Measurements from ENCODE around the gene MBD1.
"Not testable (repeated sequence)": the region's sequence is repeated elsewhere in the genome, so short reads cannot be mapped to it uniquely, and the experiment has no call there.

MBD1 gene

GRCh38 chr18:50281295-50281971, at the start of gene MBD1:
Gene MBD1, minus strand, starts transcription at chr18:50281523. Its CDS starts 1,531 bp downstream, at chr18:50279992.
- peak; percentile 97 for DNase-seq

DNA sequence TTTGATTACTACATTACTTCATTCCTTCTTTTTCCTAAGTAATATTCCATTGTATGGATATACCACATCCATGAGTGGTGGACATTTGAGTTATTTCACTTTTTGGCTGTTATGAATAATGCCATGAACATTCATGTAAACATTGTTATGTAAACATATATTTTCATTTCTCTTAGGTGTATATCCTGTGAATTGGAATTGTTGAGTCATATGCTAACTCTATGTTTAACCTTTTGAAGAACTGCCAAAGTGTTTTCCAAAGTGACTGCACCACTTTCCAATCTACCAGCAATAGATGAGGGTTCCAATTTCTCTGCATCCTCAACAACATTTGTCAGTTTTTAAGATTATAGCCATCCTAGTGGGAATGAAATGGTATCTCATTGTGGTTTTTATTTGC, 48.9 kb upstream of the MBD1 start:
- DNase-seq, result no peak

DNA sequence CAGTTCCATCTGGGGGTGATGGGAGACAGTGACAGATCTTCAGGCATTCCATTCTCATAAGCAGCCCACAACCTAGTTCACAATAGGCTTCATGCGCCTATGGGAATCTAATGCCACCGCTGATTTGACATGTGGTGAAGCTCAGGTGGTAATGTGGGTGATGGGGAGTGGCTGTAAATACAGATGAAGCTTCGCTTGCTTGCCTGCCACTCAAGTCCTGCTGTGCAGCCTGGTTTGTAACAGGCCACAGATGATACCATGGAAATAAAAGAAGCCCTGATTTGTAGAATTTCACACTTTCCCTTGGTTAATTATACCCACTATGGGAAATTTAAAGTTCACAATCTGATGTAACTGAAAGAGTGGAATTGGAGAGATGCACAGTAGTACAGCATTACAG, 46.7 kb upstream of the MBD1 start:
- no peak for DNase-seq

DNA sequence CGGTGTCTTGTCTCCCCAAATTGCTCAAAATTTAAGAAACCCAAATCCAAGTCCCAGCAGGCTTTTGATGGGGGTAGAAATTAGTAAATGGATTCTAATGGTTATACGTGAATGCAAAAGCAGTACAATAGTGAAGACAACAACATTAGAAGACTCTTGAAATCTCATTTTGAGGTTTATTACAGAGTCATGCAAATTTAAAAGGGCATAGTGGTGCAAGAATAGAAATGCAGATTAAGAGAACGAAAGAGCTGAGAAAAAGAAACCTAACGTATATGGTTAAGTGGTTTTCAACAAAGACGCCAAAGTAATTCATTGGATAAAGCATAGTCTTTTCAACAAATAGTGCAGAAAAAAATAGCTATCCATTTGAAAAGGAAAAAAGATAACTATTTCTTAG, 39.4 kb upstream of the MBD1 start:
- no peak for DNase-seq

GRCh38 chr18:50315100-50315871, 34.0 kb upstream of the MBD1 start:
- no peak for DNase-seq

- no peak for DNase-seq
Measured at GRCh38 chr18:50313873-50314460, 32.6 kb upstream of the MBD1 start.

GRCh38 chr18:50313031-50313607, 31.8 kb upstream of the MBD1 start:
- DNase-seq, result no peak

- DNase-seq, result no peak
Measured at GRCh38 chr18:50312296-50313030, 31.1 kb upstream of the MBD1 start.

DNA sequence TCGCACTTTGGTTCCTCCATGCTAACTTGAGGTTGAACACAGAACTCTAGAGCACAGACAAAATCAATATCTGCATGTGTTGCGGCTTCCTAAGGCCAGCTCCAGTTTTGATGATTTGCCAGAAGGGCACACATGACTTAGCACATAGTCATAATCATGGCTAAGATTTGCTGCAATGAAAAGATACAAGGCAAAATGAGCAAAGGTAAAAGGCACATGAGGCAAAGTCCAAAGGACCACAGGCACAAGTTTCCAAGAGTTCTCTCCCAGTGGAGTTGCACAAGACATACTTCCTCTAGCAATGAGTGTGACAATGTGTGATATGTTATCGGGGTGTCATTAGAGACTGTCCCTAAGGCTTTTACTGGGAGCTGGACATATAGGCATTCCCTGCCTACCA, 30.3 kb upstream of the MBD1 start:
- DNase-seq, result no peak

- no peak for DNase-seq
Measured at GRCh38 chr18:50310080-50310479, 28.8 kb upstream of the MBD1 start.

GRCh38 chr18:50308851-50309250, 27.5 kb upstream of the MBD1 start:
- DNase-seq, result not testable (repeated sequence)

DNA sequence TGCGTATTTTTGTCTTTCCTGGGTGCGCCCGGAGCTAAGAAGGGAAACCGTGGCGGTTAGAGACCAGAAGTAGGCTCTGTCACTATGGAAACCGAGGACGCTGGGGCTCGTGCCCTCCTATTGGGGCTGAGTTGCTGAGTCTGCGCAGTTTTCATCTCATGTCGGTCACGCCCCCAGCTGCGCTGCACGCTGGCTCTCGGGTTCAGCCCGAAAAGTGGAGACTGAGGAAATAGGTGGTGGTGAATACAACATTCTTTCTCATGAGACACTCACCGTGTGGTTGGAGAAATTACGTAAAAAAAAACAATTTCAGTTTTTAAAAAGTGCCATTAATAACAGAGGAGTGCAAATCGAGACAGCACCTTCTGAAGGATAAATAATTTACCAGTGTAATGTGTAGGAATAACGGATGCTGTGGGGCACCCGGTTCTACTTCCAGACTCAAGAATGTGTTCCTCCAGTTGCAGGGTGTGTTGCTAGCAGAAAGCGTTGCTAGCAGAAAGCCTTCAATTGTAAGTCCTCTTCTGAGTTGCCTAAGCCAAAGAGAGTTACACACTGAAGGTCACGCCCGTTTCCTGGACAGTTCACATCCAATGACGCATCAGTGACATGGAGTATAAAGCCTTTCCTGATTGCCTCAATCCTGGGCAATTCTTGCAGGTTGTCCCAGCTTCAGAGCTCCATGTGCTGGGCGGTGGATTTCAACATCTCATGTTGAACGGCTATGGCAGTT, 26.6 kb upstream of the MBD1 start:
- peak; percentile 65 for DNase-seq

DNA sequence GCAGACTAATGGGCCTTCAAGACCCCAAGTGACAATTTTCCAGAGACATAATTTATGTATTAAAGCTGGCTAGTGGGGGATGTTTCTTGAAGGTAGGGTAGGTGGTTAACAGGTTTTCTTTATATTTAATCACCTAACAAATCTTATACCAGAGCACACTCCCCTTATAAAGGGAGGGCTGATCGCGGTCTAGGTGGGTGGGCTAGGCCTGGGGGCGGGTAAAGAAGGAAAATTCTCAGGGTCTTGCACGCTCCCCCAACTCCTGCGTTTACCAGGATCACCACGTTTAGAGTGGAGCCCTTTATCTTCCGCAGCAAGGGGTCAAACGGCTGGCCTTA, 26.0 kb upstream of the MBD1 start:
- no peak for DNase-seq

DNA sequence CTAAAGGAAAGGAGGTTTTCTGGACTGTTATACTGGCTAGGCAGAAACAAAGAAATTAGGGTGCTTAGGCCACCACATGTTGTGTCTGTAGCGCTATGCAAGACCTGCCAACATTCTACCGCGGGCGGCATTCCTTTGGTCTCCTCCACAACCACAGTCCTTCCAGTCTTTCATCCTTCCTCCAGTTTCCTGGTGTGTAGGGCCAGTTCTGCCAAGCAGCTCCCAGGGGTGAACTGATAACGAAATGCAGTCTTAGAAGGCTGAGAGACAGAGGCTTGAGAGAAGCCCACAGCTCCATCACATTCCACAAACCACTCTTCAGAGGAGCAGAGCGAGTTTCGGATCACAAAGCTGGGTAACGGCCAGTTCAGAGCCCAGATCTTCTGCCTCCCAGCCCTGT, 25.6 kb upstream of the MBD1 start:
- DNase-seq, result no peak

DNA sequence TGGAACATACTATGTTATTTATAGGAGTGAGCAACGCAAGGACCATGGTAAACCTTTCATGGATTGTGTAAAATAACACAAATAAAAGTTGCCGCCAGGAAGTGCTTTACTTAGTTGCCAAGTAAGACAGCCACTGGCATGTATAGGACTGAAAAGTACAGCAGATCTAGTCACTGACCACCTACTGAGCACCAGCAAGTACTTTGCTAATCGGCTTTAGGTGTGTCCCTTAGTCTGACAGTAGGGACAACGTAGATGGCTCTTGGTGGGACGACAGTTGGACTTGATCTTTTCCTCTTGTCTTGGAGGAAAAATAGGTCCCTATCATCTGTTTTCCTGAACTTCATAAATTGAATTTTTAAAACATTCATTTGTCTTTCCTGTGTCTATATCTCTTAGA, 19.8 kb upstream of the MBD1 start:
- no peak for DNase-seq

- no peak for DNase-seq
Measured at GRCh38 chr18:50299626-50300388, 18.5 kb upstream of the MBD1 start.

DNA sequence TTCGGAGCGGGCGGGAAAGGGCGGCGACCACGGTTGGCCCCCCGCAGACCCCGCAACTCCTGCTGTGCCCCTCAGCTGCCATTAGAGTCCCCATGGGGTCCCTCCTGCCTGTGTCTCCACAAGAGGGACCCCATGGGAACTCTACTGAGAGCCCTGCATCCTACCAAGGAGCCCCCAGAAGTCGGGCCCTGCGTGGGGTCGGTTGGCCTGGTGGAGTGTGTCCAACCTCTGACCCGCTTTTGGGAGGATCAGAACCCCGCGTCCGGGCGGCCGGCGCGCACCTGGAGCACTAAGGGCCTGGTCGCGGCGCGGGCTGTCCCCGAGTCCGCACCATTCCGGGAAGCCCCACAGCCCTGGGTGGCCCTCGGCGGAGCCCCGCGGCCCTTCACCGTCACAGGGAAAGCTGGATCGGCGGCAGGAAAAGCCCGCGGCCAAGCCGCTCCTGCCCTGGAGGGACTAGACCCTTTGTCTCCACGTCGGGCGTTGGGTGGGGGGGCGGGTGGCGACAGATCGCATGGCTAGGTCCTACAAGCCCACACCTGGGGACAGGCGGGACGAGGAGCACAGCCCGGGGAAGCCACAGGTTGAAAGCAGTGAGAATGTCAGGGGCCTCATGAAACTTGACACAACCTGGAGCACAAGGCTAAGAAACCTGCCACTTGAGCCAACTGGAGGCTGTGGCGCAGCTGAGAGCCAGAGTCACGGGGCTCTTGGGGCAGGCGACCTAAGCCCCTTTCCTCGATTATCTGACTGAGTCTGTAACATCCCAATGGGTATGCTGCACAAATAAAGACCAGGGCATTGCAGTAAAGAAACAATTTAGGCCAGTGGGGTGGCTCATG, 17.3 kb upstream of the MBD1 start:
- DNase-seq, result no peak

- no peak for DNase-seq
Measured at GRCh38 chr18:50297621-50298442, 16.5 kb upstream of the MBD1 start.

DNA sequence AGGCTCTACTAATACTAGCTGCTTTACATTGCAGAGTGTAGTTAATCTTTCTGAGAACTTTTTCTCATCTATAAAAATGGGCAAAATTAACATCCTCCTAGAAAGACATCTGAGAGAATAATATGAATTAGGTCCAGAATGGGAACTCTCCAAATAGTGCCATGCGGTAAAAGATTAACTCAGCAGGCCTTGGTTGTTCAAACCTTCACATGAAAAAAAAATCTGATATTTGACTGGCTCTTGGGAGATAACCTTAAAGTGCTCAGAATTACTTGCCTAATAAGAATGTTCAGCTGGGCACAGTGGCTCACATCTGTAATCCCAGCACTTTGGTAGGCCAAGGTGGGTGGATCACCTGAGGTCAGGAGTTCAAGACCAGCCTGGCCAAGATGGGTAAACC, 11.7 kb upstream of the MBD1 start:
- no peak for DNase-seq

- DNase-seq, result no peak
Measured at GRCh38 chr18:50289108-50289443, 7.8 kb upstream of the MBD1 start.
